CD4-positive, alpha-beta T cell (primary cell): Measurements from ENCODE around the gene CYB5D1. TPM values are rescaled to one million over a fixed set of nuclear protein-coding genes. Genes with fewer than 3 reads are reported as not detected.

ENCODE experiments used
- ATAC-seq: fragments of 200-7000 bp; cut with Tn5 transposase; one replicate; pipeline ENCODE4 v1.10.0; 2022; ENCODE audit warnings: mild to moderate bottlenecking; ENCODE audit not compliant: poor library complexity
- CTCF ChIA-PET: fragments of 350-600 bp; sonication (Branson Sonifier 250); formaldehyde crosslinking; loops from one replicate; lab custom pipeline; 2021; ENCODE audit warnings: antibody characterized with exemption, inconsistent platforms; lab: Charles Lee
- POLR2A ChIA-PET: fragments of 350-600 bp; sonication (Branson Sonifier 250); formaldehyde crosslinking; loops from one replicate; lab custom pipeline; 2021; ENCODE audit warnings: antibody characterized with exemption, inconsistent platforms; lab: Charles Lee
- DNase-seq, 14 experiments: peaks; one replicate each; pipeline ENCODE4 v3.0.0-alpha.2; 2013 to 2020; ENCODE audit warnings: mixed read lengths in 2 of 14
- H3K27ac ChIP-seq, 2 donors: one replicate each; pipeline versions ENCODE4 v1.5.1 to v1.7.0; 2013; ENCODE audit warnings: low read length in 2 of 2, low read depth in 1 of 2, mild to moderate bottlenecking in 1 of 2
- H3K27me3 ChIP-seq, 2 experiments: 1 replicate in 1 of 2; 2 replicates in 1 of 2; pipeline versions ENCODE4 v1.6.1 to v1.7.0; 2013; ENCODE audit warnings: low read length in 2 of 2, control low read depth in 1 of 2, mild to moderate bottlenecking in 1 of 2, moderate library complexity in 1 of 2; ENCODE audit not compliant: insufficient read depth in 2 of 2, control insufficient read depth in 1 of 2
- H3K36me3 ChIP-seq: one replicate; pipeline ENCODE4 v1.6.1; 2013; ENCODE audit warnings: low read length, control low read depth; ENCODE audit not compliant: insufficient read depth
- H3K4me1 ChIP-seq: one replicate; pipeline ENCODE4 v1.6.1; 2013; ENCODE audit warnings: low read length, control low read depth; ENCODE audit not compliant: insufficient read depth
- H3K4me3 ChIP-seq: one replicate; pipeline ENCODE4 v1.5.1; 2013; ENCODE audit warnings: mild to moderate bottlenecking, low read length, moderate library complexity
- H3K9me3 ChIP-seq, 2 experiments: 1 replicate in 1 of 2; 2 replicates in 1 of 2; pipeline versions ENCODE4 v1.6.1 to v1.7.0; 2013; ENCODE audit warnings: low read length in 2 of 2, mild to moderate bottlenecking in 2 of 2, control low read depth in 1 of 2, moderate library complexity in 1 of 2; ENCODE audit not compliant: control insufficient read depth in 1 of 2, insufficient read depth in 1 of 2
- H3K27ac Mint-ChIP-seq: one replicate; pipeline ENCODE4 v1.8.0; 2020; ENCODE audit warnings: mixed read lengths
- H3K27me3 Mint-ChIP-seq: one replicate; pipeline ENCODE4 v1.8.0; 2021; ENCODE audit warnings: mixed read lengths
- H3K36me3 Mint-ChIP-seq: one replicate; pipeline ENCODE4 v1.8.0; 2021; ENCODE audit warnings: low read depth, mixed read lengths
- H3K4me1 Mint-ChIP-seq: one replicate; pipeline ENCODE4 v1.8.0; 2021; ENCODE audit warnings: low read depth, mixed read lengths
- H3K4me3 Mint-ChIP-seq: one replicate; pipeline ENCODE4 v1.8.0; 2020; ENCODE audit warnings: mild to moderate bottlenecking, mixed read lengths
- H3K9me3 Mint-ChIP-seq: one replicate; pipeline ENCODE4 v1.8.0; 2020; ENCODE audit warnings: mixed read lengths
- intact Hi-C, 2 experiments: fragments of 100-400 bp; cut with DNase I in 1 of 2; cut with micrococcal nuclease in 1 of 2; formaldehyde crosslinking; loops; one replicate each; pipeline versions ENCODE4 v1.15.1 to v1.9.0; 2023 to 2025; cut with DNase I, micrococcal nuclease
- total RNA-seq, 174 experiments: library from RNA in 2 of 174; stranded (reverse) in 2 of 174; gene quantifications; one replicate each; pipeline ENCODE4 v1.2.3 and lab custom pipeline; 2021 to 2026
- TF ChIP-seq, protein P1 (sequence below): fragments of 200-600 bp; IDR thresholded peaks from one replicate; pipeline ENCODE4 v1.8.0; 2022; ENCODE audit warnings: antibody characterized with exemption, mild to moderate bottlenecking

The CYB5D1 gene
- total RNA-seq, 2 experiments from 2014 or later, result 8.7 TPM

DNA sequence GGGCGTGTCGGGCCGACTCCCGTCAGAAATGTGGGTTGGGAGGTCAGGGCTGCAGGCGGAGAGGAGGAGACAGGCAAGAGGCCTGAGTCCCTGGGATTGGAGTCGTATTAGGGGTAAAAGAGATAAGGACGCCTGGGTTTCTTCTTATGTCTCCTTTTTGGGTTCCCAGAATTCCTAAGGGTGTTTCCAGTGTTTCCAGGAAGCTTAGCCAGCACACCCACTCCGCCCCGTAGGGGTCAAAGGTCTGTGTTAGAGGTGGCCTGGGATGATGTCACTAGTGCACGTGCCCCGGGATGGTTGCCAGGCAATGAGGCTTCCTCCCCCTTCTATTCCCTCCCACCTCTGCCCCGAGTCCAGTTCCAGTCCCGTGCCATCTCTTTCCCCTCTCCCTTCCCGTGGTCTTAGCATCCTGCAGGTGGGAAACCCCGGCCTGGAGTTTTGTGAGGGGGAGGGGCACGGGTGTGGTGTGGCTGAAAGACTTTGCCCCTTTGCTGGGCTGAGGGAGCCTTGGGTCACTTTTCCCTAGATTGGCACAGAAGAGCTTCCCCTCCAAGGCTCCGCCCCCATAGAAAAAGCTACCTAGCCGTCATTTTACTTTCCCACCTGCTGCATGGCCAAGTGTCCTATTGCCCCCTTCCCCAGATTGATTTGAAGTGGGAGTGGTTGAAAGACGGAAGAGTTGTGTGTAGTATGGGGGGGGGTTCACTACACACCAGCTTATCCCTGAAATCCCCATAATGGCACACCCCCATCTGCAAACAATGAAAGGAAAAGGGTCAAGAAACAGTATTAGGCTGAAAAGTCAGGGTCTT is 21.0 kb upstream of the CYB5D1 start:
- POLR2A ChIA-PET, result interaction anchor here (1.0 to 10.1 kb wide), 7 partner anchors 8 to 337 kb away, joined by 4 to 83 read pairs (median 36); partner anchors contain the start of genes CYB5D1, NAA38, TP53 and WRAP53
- H3K9me3 ChIP-seq, result no peaks in the 10 kb centered on the region

DNA sequence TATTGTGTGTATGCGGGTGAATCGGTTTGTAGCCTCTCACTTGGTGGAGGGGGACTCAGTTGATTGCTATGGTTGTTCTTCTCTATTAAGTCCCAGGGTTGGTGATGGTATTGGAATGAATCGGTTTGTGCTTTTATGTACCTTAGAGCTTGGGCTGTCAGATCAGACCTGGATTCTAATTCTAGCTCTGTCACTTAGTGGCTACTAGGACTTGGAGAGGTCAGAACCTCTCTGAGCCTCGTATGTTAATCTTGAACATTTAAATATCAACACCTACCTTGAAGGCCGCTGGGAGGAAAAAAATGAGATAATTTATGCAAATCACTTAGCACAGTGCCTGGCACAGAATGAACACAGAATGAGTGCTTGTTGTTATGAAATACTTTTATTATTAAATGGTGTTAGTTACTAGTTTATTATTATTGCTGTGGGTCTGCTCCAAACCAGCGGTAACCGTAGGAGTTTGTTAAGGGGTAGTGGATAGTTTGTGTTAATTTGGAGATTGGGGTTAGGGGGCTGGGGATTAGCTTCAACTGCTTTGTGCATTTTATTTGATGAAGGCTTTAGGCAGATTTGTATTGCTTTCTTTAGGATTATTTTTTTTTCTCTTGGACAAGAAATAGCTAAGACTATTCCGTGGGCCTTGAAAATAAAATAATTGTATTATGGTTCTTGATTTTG is 20.3 kb upstream of the CYB5D1 start:
- Mint-ChIP-seq H3K4me1 (peaks cover 59% of the 10 kb centered on the region), H3K36me3 (peaks cover 50% of the 10 kb centered on the region), H3K27ac (peak overlapping the region; percentile 98), H3K27me3 (peaks cover 11% of the 10 kb centered on the region), H3K4me3 (peak overlapping the region; percentile 93), H3K9me3 (no peaks in the 10 kb centered on the region)
- peaks cover 84% of the 10 kb centered on the region for H3K4me1 ChIP-seq
- no peaks in the 10 kb centered on the region for H3K27me3 ChIP-seq
- intact Hi-C loops, result loop anchor here (5.0 to 10.0 kb wide), 3 partner anchors 150 to 320 kb away; partner anchors contain the start of genes PER1 (in 1 of the 2), TP53 (in 1 of the 2) and WRAP53 (in 1 of the 2)
- H3K27ac ChIP-seq, result peak overlapping the region; percentile 98 to 100
- ATAC-seq, result no peak
- peak in 2 of 14 experiments; percentile 38 to 42 for DNase-seq
- TF ChIP-seq, protein P1, sequence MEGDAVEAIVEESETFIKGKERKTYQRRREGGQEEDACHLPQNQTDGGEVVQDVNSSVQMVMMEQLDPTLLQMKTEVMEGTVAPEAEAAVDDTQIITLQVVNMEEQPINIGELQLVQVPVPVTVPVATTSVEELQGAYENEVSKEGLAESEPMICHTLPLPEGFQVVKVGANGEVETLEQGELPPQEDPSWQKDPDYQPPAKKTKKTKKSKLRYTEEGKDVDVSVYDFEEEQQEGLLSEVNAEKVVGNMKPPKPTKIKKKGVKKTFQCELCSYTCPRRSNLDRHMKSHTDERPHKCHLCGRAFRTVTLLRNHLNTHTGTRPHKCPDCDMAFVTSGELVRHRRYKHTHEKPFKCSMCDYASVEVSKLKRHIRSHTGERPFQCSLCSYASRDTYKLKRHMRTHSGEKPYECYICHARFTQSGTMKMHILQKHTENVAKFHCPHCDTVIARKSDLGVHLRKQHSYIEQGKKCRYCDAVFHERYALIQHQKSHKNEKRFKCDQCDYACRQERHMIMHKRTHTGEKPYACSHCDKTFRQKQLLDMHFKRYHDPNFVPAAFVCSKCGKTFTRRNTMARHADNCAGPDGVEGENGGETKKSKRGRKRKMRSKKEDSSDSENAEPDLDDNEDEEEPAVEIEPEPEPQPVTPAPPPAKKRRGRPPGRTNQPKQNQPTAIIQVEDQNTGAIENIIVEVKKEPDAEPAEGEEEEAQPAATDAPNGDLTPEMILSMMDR, result no peak
- POLR2A ChIA-PET, result interaction anchor here (1.0 to 10.1 kb wide), 3 partner anchors 19 to 336 kb away, joined by 4 to 79 read pairs (median 7); partner anchors contain the start of genes CYB5D1 and NAA38
- peaks cover 12% of the 10 kb centered on the region for H3K36me3 ChIP-seq
- no peaks in the 10 kb centered on the region for H3K9me3 ChIP-seq
- H3K4me3 ChIP-seq, result peak overlapping the region; percentile 82
- CTCF ChIA-PET, result interaction anchor here (1.7 to 1.9 kb wide), 2 partner anchors 14 to 152 kb away, joined by 4 to 8 read pairs; no protein-coding TSS in a partner anchor

More for the DNA sequence above, 21.0 kb upstream of the CYB5D1 start:
- H3K27me3 ChIP-seq, result no peaks in the 10 kb centered on the region
- H3K36me3 ChIP-seq, result peaks cover 12% of the 10 kb centered on the region
- peak overlapping the region; percentile 93 for H3K4me3 Mint-ChIP-seq
- H3K36me3 Mint-ChIP-seq, result peaks cover 43% of the 10 kb centered on the region
- H3K27ac ChIP-seq, result peak overlapping the region; percentile 98 to 100
- TF ChIP-seq, protein P1, result no peak
- ATAC-seq (no peak), DNase-seq (peak in 10 of 14 experiments; percentile 45 to 89 (median 58))
- H3K4me1 Mint-ChIP-seq, result peaks cover 54% of the 10 kb centered on the region
- H3K27ac Mint-ChIP-seq, result peak overlapping the region; percentile 98
- H3K9me3 Mint-ChIP-seq, result no peaks in the 10 kb centered on the region
- CTCF ChIA-PET, result interaction anchor here (1.0 to 2.4 kb wide), 4 partner anchors 15 to 152 kb away, joined by 3 to 28 read pairs (median 6); partner anchors contain the start of gene NAA38
- intact Hi-C loops, result loop anchor here (5.0 to 10.0 kb wide), 3 partner anchors 150 to 320 kb away; partner anchors contain the start of genes PER1 (in 1 of the 2), TP53 (in 1 of the 2) and WRAP53 (in 1 of the 2)
- peak overlapping the region; percentile 82 for H3K4me3 ChIP-seq
- peaks cover 78% of the 10 kb centered on the region for H3K4me1 ChIP-seq
- H3K27me3 Mint-ChIP-seq, result peaks cover 4% of the 10 kb centered on the region
